ENCODE measurements around the gene CKAP5.

GRCh38 chr11:46724088-46724487, 122.0 kb downstream of the CKAP5 start:
- TF ChIP-seq POLR2A (IDR thresholded peaks at IDR 0.05; ENCODE audit: low read length) (no peak), GATA1 (IDR thresholded peaks at IDR 0.05; ENCODE audit: low read depth, low read length) (no peak)

Measured in erythroblast (primary cell).